GM21717 (cell line): Measurements from ENCODE around the gene TSHZ3.

ENCODE experiments used
- ATAC-seq: cut with Tn5 transposase; IDR thresholded peaks from one replicate; pipeline ENCODE4 v1.9.1; 2021; ENCODE audit warnings: mild to moderate bottlenecking, moderate library complexity; ENCODE audit not compliant: unreplicated experiment

TSHZ3 gene

GRCh38 chr19:31355665-31356289 lies 6.5 kb upstream of the TSHZ3 start:
- no peak for ATAC-seq

- ATAC-seq: no peak
Measured at GRCh38 chr19:31354799-31355664, 5.8 kb upstream of the TSHZ3 start.

GRCh38 chr19:31354316-31354715 lies 5.1 kb upstream of the TSHZ3 start:
- ATAC-seq: no peak

- no peak for ATAC-seq
Measured at GRCh38 chr19:31353833-31354232, 4.6 kb upstream of the TSHZ3 start.

GRCh38 chr19:31352782-31353651 lies 3.8 kb upstream of the TSHZ3 start:
- ATAC-seq: no peak

- ATAC-seq: no peak
Measured at GRCh38 chr19:31352296-31352781, 3.1 kb upstream of the TSHZ3 start.

- ATAC-seq: no peak
Measured at GRCh38 chr19:31351855-31352195, 2.6 kb upstream of the TSHZ3 start.

GRCh38 chr19:31351056-31351854 lies 2.0 kb upstream of the TSHZ3 start:
- ATAC-seq: no peak

- no peak for ATAC-seq
Measured at GRCh38 chr19:31350693-31351055, 1.4 kb upstream of the TSHZ3 start.

- no peak for ATAC-seq
Measured at GRCh38 chr19:31350033-31350692, 927 bp upstream of the TSHZ3 start.

- ATAC-seq: no peak
Measured at GRCh38 chr19:31348481-31349159, 616 bp downstream of the TSHZ3 start.

GRCh38 chr19:31347828-31348392 lies 1.3 kb downstream of the TSHZ3 start:
- no peak for ATAC-seq

- ATAC-seq: no peak
Measured at GRCh38 chr19:31347354-31347753, 1.9 kb downstream of the TSHZ3 start.

- ATAC-seq: no peak
Measured at GRCh38 chr19:31346184-31347059, 2.8 kb downstream of the TSHZ3 start.

GRCh38 chr19:31344403-31344802 lies 4.8 kb downstream of the TSHZ3 start:
- ATAC-seq: no peak

GRCh38 chr19:31342926-31343325 lies 6.3 kb downstream of the TSHZ3 start:
- ATAC-seq: no peak

GRCh38 chr19:31340042-31341025 lies 8.9 kb downstream of the TSHZ3 start:
- ATAC-seq: no peak
